Spleen (tissue), 11 donors: ENCODE measurements around the gene FGR. TPM values are rescaled to one million over a fixed set of nuclear protein-coding genes. Genes with fewer than 3 reads are reported as not detected.
A peak's percentile ranks its signal among the peaks of the same experiment; 100 is the strongest.

ENCODE experiments used
- DNase-seq: peaks from one replicate; pipeline ENCODE4 v3.0.0-alpha.2; 2020
- H3K27ac ChIP-seq, 8 donors: fragments of 200-600 bp; sonication (generic) in 7 of 8; 1 replicate in 4 of 8; 2 replicates in 4 of 8; pipeline versions ENCODE4 v1.5.0 to v1.8.0; 2016 to 2021; ENCODE audit warnings: inconsistent platforms in 4 of 8, mild to moderate bottlenecking in 4 of 8, moderate library complexity in 1 of 8
- H3K27me3 ChIP-seq, 7 donors: fragments of 200-600 bp; sonication (generic) in 6 of 7; replicated peaks in 1 of 7; 1 replicate in 4 of 7; 2 replicates in 3 of 7; pipeline versions ENCODE4 v1.5.0 to v1.8.0; 2016 to 2021; ENCODE audit warnings: inconsistent platforms in 3 of 7, mild to moderate bottlenecking in 1 of 7
- H3K36me3 ChIP-seq, 6 donors: fragments of 200-600 bp; sonication (generic) in 5 of 6; 1 replicate in 4 of 6; 2 replicates in 2 of 6; pipeline versions ENCODE4 v1.5.0 to v1.8.0; 2016 to 2021; ENCODE audit warnings: inconsistent platforms in 2 of 6
- H3K4me1 ChIP-seq, 6 donors: fragments of 200-600 bp; sonication (generic) in 5 of 6; 1 replicate in 3 of 6; 2 replicates in 3 of 6; pipeline versions ENCODE4 v1.5.0 to v1.8.0; 2016 to 2021; ENCODE audit warnings: inconsistent platforms in 3 of 6
- H3K4me3 ChIP-seq, 8 donors: fragments of 200-600 bp; sonication (generic) in 7 of 8; 1 replicate in 4 of 8; 2 replicates in 4 of 8; pipeline versions ENCODE4 v1.5.0 to v1.8.0; 2016 to 2021; ENCODE audit warnings: inconsistent platforms in 4 of 8, mild to moderate bottlenecking in 4 of 8, moderate library complexity in 2 of 8
- H3K9me3 ChIP-seq, 8 donors: fragments of 200-600 bp; sonication (generic) in 7 of 8; 1 replicate in 4 of 8; 2 replicates in 4 of 8; pipeline versions ENCODE4 v1.5.0 to v1.8.0; 2016 to 2021; ENCODE audit warnings: inconsistent platforms in 4 of 8
- CTCF ChIP-seq, 11 experiments: fragments of 200-600 bp in 7 of 11; fragments of 450-650 bp in 4 of 11; sonication (generic) in 4 of 11; IDR thresholded peaks in 8 of 11; conservative IDR thresholded peaks in 3 of 11; 1 replicate in 7 of 11; 2 replicates in 4 of 11; pipeline versions ENCODE4 v1.4.0 to v1.8.0; 2016 to 2021; ENCODE audit warnings: antibody characterized with exemption in 11 of 11, inconsistent platforms in 4 of 11, mild to moderate bottlenecking in 1 of 11
- POLR2A ChIP-seq, 3 donors: fragments of 450-650 bp; IDR thresholded peaks; one replicate each; pipeline ENCODE4 v1.5.1; 2017; ENCODE audit warnings: antibody characterized with exemption in 3 of 3, mild to moderate bottlenecking in 1 of 3
- POLR2AphosphoS5 ChIP-seq, 3 donors: sonication (generic); formaldehyde crosslinking; IDR thresholded peaks; one replicate each; pipeline ENCODE4 v1.5.1; 2017; ENCODE audit warnings: antibody characterized with exemption in 3 of 3
- WGBS, 5 donors: extraction: QIAGEN DNeasy Blood & Tissue Kit in 3 of 5; methylation state at CpG; one replicate each; pipeline versions ENCODE4 v1.1.5 to v1.1.7; 2013 to 2018; 5-methylcytosine and 5-hydroxymethylcytosine counted together
- intact Hi-C: fragments of 100-400 bp; cut with DNase I; formaldehyde crosslinking; loops from one replicate; pipeline ENCODE4 v1.15.0; 2023; ENCODE audit warnings: low total_unique reads
- polyA plus RNA-seq, 3 donors: library from polyadenylated mRNA; stranded (reverse); fragments of 200-250 nt; gene quantifications; one replicate each; pipeline ENCODE4 v1.2.1, GENCODE V29; 2013
- total RNA-seq, 7 donors: library from RNA; depleted of rRNA in 3 of 7; stranded (reverse); fragments of >200 nt in 3 of 7; fragmentation: NEBNext Ultra II Directional in 4 of 7; extraction: Animal tissue kit (Norgen Biotek cat#: 25700) in 4 of 7; gene quantifications; one replicate each; pipeline versions ENCODE4 v1.1.0 to v1.2.1, GENCODE V29; 2016 to 2021
- donor health status: healthy with polysubstance abuse.
- donor health status: DM: no; HTN: no; CAD: no; lungs with moderate emphysema.
- donor health status: DM: no; HTN: no; CAD: no.
- donor health status: Bipolar disorder and iron deficiency.
- donor health status: healthy.
- donor health status: DM: no; HTN: no; CAD: no.
- donor health status: DM: yes; HTN: yes; CAD: no.

The FGR gene
- total and polyA plus RNA-seq, 10 donors, result 44.7 to 249 (median 121) TPM

GRCh38 chr1:27668808-27669723, 34.1 kb upstream of the FGR start:
- Histone ChIP-seq H3K27me3 (no peaks in the 10 kb centered on the region), H3K27ac (peak overlapping the region in 6 of 8 donors; percentile 41 to 76 (median 58)), H3K36me3 (peaks cover 0 to 38% (median 0%) of the 10 kb centered on the region in 6 donors), H3K4me3 (peak overlapping the region in 6 of 8 donors; percentile 12 to 65 (median 34)), H3K4me1 (peaks cover 23 to 52% (median 42%) of the 10 kb centered on the region in 6 donors), H3K9me3 (no peaks in the 10 kb centered on the region)
- whole genome bisulfite sequencing, 5 donors, result 16 to 17% (median 16%) methylated on average over 35 to 36 of the region's 36 CpGs
- peak; percentile 96 for DNase-seq
- TF ChIP-seq POLR2AphosphoS5 (IDR thresholded peaks at IDR 0.05), result peak; percentile 46 to 78 (median 69)
- no peak for TF ChIP-seq POLR2A (IDR thresholded peaks at IDR 0.05)
- TF ChIP-seq CTCF (IDR thresholded peaks at IDR 0.05 in 8 of 11, conservative IDR thresholded peaks at IDR 0.05 in 3 of 11), result peak; percentile 81 to 94 (median 86)
- intact Hi-C loops, result no loop called here

- DNase-seq, result no peak
- intact Hi-C loops, result no loop called here
- 89 to 94% (median 93%) methylated on average over 39 to 42 of the region's 42 CpGs for WGBS, 5 donors
Observed at GRCh38 chr1:27668121-27668807, 33.3 kb upstream of the FGR start.

GRCh38 chr1:27666791-27667254, 31.8 kb upstream of the FGR start:
- intact Hi-C loops, result no loop called here
- Histone ChIP-seq H3K4me3 (no peak overlapping the region), H3K27ac (no peak overlapping the region), H3K27me3 (no peaks in the 10 kb centered on the region), H3K9me3 (no peaks in the 10 kb centered on the region), H3K36me3 (peaks cover 0 to 38% (median 0%) of the 10 kb centered on the region in 6 donors), H3K4me1 (peaks cover 26 to 59% (median 50%) of the 10 kb centered on the region in 6 donors)
- 67 to 81% (median 71%) methylated on average over 5 to 6 of the region's 6 CpGs for WGBS, 5 donors
- DNase-seq, result no peak
- TF ChIP-seq CTCF (IDR thresholded peaks at IDR 0.05 in 8 of 11, conservative IDR thresholded peaks at IDR 0.05 in 3 of 11), result no peak
- TF ChIP-seq POLR2A (IDR thresholded peaks at IDR 0.05), result no peak
- no peak for TF ChIP-seq POLR2AphosphoS5 (IDR thresholded peaks at IDR 0.05)

More at GRCh38 chr1:27668121-27668807, 33.3 kb upstream of the FGR start:
- Histone ChIP-seq H3K27me3 (no peaks in the 10 kb centered on the region), H3K9me3 (no peaks in the 10 kb centered on the region), H3K4me3 (no peak overlapping the region), H3K4me1 (peaks cover 23 to 58% (median 46%) of the 10 kb centered on the region in 6 donors), H3K36me3 (peaks cover 0 to 38% (median 0%) of the 10 kb centered on the region in 6 donors), H3K27ac (peak overlapping the region in 1 of 8 donors; percentile 26)
- no peak for TF ChIP-seq CTCF (IDR thresholded peaks at IDR 0.05 in 8 of 11, conservative IDR thresholded peaks at IDR 0.05 in 3 of 11)
- TF ChIP-seq POLR2A (IDR thresholded peaks at IDR 0.05), result no peak
- no peak for TF ChIP-seq POLR2AphosphoS5 (IDR thresholded peaks at IDR 0.05)
